Urinary bladder (tissue), 4 donors: ENCODE data around the gene SGTA. TPM values are rescaled to one million over a fixed set of nuclear protein-coding genes. Genes with fewer than 3 reads are reported as not detected.

Experiments
- DNase-seq: peaks from one replicate; pipeline ENCODE4 v3.0.0-alpha.2; 2015; ENCODE audit errors: extremely low spot score
- H3K27ac ChIP-seq: one replicate; pipeline ENCODE4 v1.5.1; 2013; ENCODE audit warnings: low read depth, mild to moderate bottlenecking, moderate library complexity
- H3K36me3 ChIP-seq: one replicate; pipeline ENCODE4 v1.6.1; 2013; ENCODE audit warnings: mild to moderate bottlenecking, moderate library complexity; ENCODE audit not compliant: insufficient read depth
- H3K4me1 ChIP-seq: one replicate; pipeline ENCODE4 v1.6.1; 2013; ENCODE audit warnings: mild to moderate bottlenecking, moderate library complexity; ENCODE audit not compliant: insufficient read depth
- H3K4me3 ChIP-seq: one replicate; pipeline ENCODE4 v1.5.1; 2013; ENCODE audit warnings: low read depth, low read length
- WGBS: extraction: QIAGEN DNeasy Blood & Tissue Kit; methylation state at CpG from one replicate; pipeline ENCODE4 v1.1.7; 2013; 5-methylcytosine and 5-hydroxymethylcytosine counted together
- polyA plus RNA-seq: library from polyadenylated mRNA; stranded (reverse); fragments of 200-250 nt; gene quantifications from one replicate; pipeline ENCODE4 v1.2.3, GENCODE V29; 2013
- total RNA-seq: library from RNA; depleted of rRNA; stranded (reverse); fragments of >200 nt; gene quantifications from one replicate; pipeline ENCODE4 v1.2.3, GENCODE V29; 2014
- donor health status: healthy with polysubstance abuse.
- donor health status: healthy.

The SGTA gene
- total and polyA plus RNA-seq, 2 donors = 17.6 to 65.5 TPM

DNA sequence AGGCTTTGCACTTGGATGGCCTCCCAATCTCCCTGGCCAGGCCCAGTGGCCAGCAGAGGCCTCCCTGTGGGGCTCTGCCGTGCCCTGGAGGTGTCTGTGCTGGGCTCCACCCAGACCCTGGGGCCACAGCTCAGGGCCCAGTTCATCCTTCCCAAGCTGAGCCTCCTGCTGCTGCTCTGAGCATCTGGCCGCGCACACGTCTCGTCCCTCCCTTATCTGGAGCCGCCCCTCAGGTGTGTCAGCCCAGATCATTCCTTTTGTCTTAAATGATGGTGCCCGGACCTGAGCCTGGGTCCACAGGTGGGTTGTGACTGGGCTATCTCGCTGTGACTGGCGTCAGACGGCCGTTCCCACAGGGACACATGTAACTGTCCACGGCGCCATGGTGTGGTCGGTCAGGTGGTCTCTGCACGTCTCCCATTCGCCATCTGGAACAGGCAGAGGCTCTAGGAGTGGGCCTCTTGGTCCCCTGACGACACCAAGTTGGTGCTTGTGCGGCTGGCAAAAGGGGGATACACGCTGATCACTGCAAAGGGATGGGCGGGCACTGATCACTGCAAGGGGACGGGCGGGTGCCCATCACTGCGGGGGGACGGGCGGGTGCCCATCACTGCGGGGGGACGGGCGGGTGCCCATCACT lies 22.3 kb upstream of the SGTA start:
- WGBS = 97% methylated on average over 28 of the region's 28 CpGs
- peaks cover 2% of the 10 kb centered on the region for H3K36me3 ChIP-seq
- DNase-seq = no peak
- no peaks in the 10 kb centered on the region for H3K4me1 ChIP-seq
- H3K27ac ChIP-seq = no peak overlapping the region
- H3K4me3 ChIP-seq = no peak overlapping the region

DNA sequence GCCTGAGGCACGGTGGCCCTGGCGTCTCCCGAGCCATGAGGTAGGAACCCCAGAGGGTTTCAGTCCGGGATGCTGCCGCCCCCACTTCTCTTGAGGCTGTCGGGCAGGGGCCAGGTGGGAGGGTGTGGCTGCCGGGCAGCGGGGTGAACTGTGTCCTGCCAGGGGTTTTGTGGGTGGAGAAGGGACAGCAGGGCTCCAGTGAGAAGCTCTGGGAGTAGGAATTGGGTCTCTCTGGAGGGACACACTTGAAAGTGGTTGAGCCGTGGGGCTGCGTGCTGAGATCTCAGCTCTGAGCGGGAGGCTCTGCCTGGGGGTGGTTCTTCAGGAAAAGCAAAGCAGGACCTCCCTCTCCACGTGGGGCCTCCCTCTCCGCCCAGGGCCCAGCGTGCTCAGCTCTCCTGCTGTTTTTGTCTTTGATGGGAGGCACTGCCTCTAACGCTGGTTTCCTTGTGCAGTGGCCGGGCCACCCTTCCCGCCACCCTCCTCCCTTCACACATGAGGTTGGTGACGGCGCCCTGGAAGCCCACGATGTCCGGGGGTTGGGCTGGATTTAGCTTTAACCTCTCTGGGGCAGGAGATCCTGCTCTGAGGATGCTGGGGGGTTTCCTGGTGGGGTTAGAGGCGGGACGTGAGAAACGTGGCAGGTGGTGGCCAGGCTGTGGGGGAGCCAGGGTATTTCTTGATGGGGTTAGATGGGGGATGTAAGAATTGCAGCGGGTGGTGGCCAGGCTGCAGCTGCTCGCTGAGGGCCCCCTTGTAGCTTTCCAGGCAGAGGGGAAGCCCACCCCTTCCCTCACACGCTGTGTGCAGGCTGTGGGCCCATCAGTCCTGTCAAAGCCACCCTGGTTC lies 21.3 kb upstream of the SGTA start:
- peaks cover 4% of the 10 kb centered on the region for H3K36me3 ChIP-seq
- WGBS = 90% methylated on average over 27 of the region's 27 CpGs

DNA sequence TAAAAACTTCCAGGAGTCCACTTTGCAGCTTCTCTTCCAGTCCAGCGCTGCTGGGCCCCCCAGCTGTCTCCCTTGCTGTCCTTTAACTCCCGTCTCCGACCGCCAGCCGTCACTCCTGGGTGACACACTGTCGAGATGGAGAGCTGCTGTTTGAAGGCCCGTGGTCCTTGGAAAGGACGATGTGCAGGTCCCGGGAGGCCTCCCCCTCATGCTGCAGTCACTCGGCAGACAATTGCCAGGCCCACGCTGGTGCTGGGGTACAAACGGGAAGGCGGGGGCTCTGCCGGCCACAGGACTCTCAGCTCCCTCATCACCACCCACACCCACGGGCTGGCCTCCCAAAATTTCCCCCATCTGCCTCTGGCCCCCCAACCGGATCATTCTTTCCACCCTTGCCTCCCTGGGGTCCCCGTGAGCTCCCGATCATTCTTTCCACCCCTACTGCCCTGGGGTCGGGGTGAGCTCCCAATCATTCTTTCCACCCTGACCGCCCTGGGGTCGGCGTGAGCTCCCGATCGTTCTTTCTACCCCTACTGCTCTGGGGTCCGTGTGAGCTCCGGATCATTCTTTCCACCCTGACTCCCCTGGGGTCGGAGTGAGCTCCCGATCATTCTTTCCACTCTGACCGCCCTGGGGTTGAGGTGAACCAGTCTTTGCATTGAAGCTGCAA lies 20.5 kb upstream of the SGTA start:
- no peak overlapping the region for H3K4me3 ChIP-seq
- DNase-seq = no peak
- no peaks in the 10 kb centered on the region for H3K4me1 ChIP-seq
- H3K27ac ChIP-seq = no peak overlapping the region
- peaks cover 4% of the 10 kb centered on the region for H3K36me3 ChIP-seq
- WGBS = 92% methylated on average over 29 of the region's 29 CpGs

More for the DNA sequence above, 21.3 kb upstream of the SGTA start:
- no peak for DNase-seq
- no peak overlapping the region for H3K27ac ChIP-seq
- no peak overlapping the region for H3K4me3 ChIP-seq
- H3K4me1 ChIP-seq = no peaks in the 10 kb centered on the region

DNA sequence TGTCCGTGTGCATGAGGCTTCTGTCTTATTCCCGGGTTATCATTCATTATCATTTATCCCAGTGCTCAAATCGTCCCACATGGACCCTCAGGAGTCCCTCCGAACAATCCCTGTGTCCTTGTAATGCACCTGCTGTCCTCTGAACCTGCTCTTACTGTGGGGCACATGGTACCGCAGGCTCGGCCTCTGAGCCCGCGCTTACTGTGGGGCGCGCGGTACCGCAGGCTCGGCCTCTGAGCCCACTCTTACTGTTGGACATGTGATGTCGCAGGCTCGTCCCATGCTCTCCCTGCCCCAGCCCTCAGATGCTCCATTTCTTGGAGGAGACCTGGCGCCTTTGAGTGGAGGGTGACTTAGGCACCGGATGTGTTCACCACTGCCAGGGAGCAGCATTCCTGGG lies 19.8 kb upstream of the SGTA start:
- no peak for DNase-seq
- 96% methylated on average over 17 of the region's 17 CpGs for WGBS
- Histone ChIP-seq H3K4me1 (no peaks in the 10 kb centered on the region), H3K36me3 (peaks cover 4% of the 10 kb centered on the region), H3K4me3 (no peak overlapping the region), H3K27ac (no peak overlapping the region)

DNA sequence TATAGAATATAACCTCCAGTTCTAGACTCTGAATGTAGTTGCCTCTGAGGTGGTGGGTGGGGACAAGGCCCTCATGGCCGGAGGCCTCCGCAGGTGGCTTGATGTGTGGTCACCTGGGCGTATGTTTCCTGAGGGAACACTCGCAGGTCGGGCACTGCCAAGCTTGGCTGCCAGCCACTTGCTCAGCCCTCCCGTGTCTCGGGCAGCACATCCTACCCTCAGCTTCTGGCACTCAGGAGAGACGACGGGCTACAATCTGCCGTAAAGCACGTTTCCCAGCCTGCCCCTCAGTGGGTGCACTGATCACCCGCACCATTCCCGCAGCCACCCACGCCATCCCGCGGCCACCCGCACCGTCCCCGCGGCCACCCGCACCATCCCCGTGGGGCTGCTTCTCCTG lies 17.4 kb upstream of the SGTA start:
- peaks cover 3% of the 10 kb centered on the region for H3K36me3 ChIP-seq
- H3K27ac ChIP-seq = no peak overlapping the region
- 95% methylated on average over 22 of the region's 22 CpGs for WGBS
- DNase-seq = no peak
- H3K4me1 ChIP-seq = no peaks in the 10 kb centered on the region
- no peak overlapping the region for H3K4me3 ChIP-seq

DNA sequence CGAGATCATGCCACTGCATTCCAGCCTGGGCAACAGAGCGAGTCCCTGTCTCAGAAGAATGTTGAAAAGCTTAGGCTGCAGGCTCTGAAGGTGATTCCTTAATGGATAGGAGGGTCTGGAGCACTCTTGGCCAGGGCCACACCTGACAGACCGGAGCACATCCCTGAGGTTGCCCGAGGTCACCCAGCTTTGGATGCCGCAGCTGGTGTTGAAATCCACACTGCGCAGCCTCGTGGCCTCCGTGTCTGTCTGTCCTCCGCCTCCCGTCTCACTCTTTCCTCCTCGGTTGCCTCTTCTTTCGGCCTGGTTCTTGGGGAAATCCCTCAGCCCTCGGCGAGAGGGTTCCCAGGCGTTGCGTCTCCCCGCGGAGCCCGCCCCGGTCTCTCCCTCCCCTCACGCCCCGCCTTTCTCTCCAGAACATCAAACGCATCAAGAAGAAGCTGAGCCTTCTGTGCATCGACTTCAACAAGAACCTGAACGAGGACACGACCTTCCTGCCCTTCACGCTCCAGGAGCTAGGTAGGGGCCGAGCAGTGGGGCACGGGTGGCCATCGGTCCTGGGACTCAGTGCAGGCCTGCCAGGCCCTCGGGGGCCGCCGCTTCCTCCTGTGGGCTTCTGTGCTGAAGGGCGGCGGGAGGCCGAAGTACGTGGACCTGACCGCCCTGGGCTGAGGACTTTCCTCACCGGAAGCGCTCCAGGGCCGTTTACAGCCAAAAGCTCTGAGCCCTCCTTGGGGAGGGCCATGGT lies 16.4 kb upstream of the SGTA start:
- no peak for DNase-seq
- peaks cover 3% of the 10 kb centered on the region for H3K36me3 ChIP-seq
- H3K27ac ChIP-seq = no peak overlapping the region
- no peaks in the 10 kb centered on the region for H3K4me1 ChIP-seq
- 95% methylated on average over 41 of the region's 41 CpGs for WGBS
- no peak overlapping the region for H3K4me3 ChIP-seq

DNA sequence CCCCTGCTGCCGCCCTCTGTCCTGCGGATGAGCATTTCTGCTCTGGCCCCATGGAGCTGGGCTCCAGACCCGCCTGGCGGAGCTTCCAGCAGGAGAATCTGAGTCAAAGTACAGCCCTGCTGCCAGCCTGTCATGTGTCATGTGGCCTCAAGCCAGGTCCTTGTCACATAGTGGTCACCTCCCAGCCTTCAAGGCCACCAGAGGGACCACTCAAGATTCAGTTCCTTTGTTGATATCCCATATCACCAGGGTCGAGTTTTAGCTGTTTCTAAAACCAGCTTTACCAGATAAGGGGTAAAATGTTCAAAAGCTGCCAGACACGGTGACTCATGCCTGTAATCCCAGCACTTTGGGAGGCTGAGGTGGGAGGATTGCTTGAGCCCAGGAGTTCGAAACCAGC lies 15.7 kb upstream of the SGTA start:
- Histone ChIP-seq H3K27ac (no peak overlapping the region), H3K36me3 (peaks cover 3% of the 10 kb centered on the region), H3K4me1 (no peaks in the 10 kb centered on the region), H3K4me3 (no peak overlapping the region)
- no peak for DNase-seq
- 86% methylated on average over 7 of the region's 7 CpGs for WGBS

DNA sequence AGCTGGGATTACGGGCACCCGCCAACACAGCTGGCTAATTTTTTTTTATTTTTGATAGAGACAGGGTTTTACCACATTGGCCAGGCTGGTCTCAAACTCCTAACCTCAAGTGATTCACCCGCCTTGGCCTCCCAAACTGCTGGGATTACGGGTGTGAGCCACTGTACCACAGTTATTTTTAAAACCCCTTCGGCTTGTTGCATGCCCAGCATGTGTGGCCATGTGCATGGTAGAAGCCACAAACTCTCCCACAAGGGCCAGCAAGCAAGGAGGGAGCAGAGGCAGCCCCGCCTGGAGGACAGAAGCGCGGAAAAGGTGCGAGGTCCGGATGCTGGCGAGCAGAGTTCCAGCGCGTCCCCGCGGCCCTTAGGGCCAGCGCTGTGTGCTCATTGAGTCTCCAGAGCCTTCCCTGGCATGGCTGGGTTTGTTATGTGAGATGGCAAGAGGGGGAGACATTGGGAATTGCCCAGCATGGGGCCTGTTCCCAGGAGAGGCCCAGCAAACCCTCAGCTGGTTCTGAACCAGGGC lies 15.1 kb upstream of the SGTA start:
- no peaks in the 10 kb centered on the region for H3K4me1 ChIP-seq

DNA sequence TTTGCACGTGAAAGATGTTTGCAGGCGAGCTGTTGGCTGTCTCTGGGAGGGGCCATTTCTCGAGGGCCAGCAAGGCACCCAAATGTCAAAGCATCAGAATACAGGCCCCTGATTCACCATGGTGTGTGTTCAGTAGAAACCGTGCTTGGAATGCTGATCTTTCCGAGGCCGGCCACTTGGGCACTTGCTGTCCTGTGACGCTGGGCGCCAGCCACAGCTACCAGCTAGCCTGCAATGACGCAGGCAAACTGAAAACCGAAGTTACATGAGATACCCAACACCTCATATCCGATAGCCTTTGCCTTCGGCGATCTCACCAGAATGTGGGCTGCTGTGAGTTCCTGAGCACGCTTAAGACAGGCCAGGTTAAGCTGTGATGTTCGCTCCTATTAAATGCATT lies 14.2 kb upstream of the SGTA start:
- Histone ChIP-seq H3K36me3 (peaks cover 3% of the 10 kb centered on the region), H3K4me1 (no peaks in the 10 kb centered on the region), H3K27ac (no peak overlapping the region), H3K4me3 (no peak overlapping the region)
- WGBS = 94% methylated on average over 15 of the region's 15 CpGs
- no peak for DNase-seq

More for the DNA sequence above, 15.1 kb upstream of the SGTA start:
- H3K4me3 ChIP-seq = no peak overlapping the region
- H3K36me3 ChIP-seq = peaks cover 3% of the 10 kb centered on the region
- H3K27ac ChIP-seq = no peak overlapping the region
- WGBS = 96% methylated on average over 16 of the region's 16 CpGs
- no peak for DNase-seq

DNA sequence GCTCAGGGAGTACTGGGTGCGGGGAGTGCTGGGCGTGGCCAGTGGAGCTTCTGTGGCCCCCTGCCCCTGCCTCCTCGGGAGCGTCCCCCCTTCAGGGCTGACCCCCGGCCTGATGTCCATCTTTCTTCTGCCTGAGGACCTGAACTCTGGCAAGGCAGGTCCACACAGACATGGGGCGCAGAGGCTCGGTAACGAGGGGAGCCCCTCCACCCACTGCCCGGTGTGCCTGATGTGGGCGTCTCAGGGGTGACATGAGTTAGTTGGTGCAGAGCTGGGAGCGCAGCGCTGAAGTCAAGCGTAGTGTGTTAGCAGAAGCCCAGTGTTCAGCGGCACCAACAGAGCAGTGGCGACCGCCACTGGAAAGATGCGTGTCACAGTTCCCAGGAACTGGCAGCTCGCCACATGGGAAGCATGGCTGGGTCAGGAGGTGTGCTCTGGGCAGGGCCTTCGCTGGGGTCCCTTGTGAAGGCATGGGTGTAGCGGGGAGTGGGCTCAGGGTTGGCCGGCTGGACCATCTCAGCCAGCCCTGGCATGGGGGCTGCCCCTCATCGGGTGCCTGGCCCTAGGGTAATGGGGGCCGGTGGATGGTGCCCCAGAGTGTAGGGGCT lies 13.7 kb upstream of the SGTA start:
- H3K4me3 ChIP-seq = no peak overlapping the region
- no peak overlapping the region for H3K27ac ChIP-seq
- H3K36me3 ChIP-seq = peaks cover 3% of the 10 kb centered on the region
- no peak for DNase-seq
- 94% methylated on average over 23 of the region's 23 CpGs for WGBS
- H3K4me1 ChIP-seq = no peaks in the 10 kb centered on the region

DNA sequence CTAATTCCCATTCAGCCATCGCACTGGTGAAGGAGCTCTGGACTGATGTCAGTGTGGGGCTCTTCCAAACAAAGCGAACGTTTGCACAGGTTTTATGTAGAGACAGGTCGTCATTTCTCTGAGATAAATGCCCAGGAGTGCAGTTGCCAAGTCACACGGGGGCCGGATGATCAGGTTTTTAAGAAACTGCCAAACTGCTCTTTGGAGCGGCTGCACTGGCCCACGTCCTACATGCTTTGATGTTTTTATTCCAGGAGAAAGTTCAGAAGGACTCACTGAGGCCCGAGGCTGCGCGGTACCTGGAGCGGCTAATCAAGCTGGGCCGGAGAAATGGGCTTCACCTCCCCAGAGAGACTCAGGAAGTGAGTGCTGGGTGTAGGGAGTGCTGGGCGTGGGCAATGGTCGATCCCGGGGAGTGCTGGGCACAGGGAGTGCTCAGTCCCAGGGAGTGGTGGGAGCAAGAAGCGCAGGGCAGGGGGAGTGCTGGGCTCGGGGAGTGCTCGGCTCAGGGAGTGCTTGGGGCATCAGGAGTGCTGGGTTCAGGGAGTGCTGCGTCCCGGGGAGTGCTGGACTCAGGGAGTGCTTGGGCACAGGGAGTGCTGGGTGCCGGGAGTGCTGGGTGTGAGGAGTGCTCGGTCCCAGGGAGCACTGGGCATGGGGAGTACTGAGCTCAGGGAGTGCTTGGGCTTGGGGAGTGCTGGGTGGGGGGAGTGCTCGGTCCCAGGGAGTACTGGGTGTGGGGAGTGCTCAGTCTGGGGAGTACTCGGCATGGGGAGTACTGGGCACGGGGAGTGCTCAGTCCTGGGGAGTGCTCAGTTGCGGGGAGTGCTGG lies 13.0 kb upstream of the SGTA start:
- WGBS = 92% methylated on average over 27 of the region's 27 CpGs
- peaks cover 3% of the 10 kb centered on the region for H3K36me3 ChIP-seq

DNA sequence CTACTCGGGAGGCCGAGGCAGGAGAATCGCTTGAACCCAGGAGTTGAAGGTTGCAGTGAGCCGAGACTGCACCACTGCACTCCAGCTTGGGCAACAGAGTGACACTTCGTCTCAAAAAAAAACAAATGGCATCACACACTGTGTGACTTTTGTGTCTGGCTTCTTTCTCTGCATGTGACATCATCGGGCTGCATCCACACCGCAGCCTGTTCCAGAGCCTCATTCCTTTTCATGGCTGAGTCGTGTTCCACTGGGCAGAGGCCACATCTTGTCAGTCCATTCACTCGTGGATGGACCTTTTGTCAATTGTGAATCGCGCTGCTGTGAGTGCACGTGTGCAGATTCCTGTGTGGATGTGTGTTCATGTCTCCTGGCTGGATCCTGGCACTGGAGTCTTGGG lies 10.5 kb upstream of the SGTA start:
- no peaks in the 10 kb centered on the region for H3K36me3 ChIP-seq
- no peak for DNase-seq
- no peak overlapping the region for H3K4me3 ChIP-seq
- H3K27ac ChIP-seq = no peak overlapping the region
- H3K4me1 ChIP-seq = no peaks in the 10 kb centered on the region
- WGBS = 95% methylated on average over 12 of the region's 12 CpGs

More for the DNA sequence above, 13.0 kb upstream of the SGTA start:
- H3K4me3 ChIP-seq = no peak overlapping the region
- no peaks in the 10 kb centered on the region for H3K4me1 ChIP-seq
- DNase-seq = no peak
- H3K27ac ChIP-seq = no peak overlapping the region
